K562 (cell line): ENCODE data around the gene HOXB4. TPM values are rescaled to one million over a fixed set of nuclear protein-coding genes. Genes with fewer than 3 reads are reported as not detected.

Experiments
- CBX5 ChIP-seq: IDR thresholded peaks from 2 replicates; pipeline ENCODE4 v1.6.1; 2014; ENCODE audit warnings: low read depth, borderline replicate concordance
- CBX8 ChIP-seq: fragments of 200-600 bp; sonication (generic); IDR thresholded peaks from 2 replicates; pipeline ENCODE4 v1.6.1; 2012; ENCODE audit warnings: borderline replicate concordance, mixed run types, low read depth, mild to moderate bottlenecking, moderate library complexity, mixed read lengths, low read length, control low read depth, inconsistent platforms; ENCODE audit not compliant: poor library complexity, severe bottlenecking; ENCODE audit errors: extremely low read depth
- DNMT1 ChIP-seq: fragments of 450-650 bp; IDR thresholded peaks from 2 replicates; pipeline ENCODE4 v1.6.1; 2016; ENCODE audit warnings: antibody characterized with exemption, mild to moderate bottlenecking
- ETV1 ChIP-seq: fragments of 450-650 bp; conservative IDR thresholded peaks from 2 replicates; pipeline ENCODE4 v1.6.1; 2016; ENCODE audit warnings: missing genetic modification characterization, control low read depth, low read depth, missing compliant biosample characterization
- FOXA3 ChIP-seq, 2 experiments: fragments of 450-650 bp in 1 of 2; sonication (generic) in 1 of 2; formaldehyde crosslinking; IDR thresholded peaks in 1 of 2; conservative IDR thresholded peaks in 1 of 2; 2 replicates each; pipeline versions ENCODE4 v1.4.0 to v1.8.0; 2020 to 2022; ENCODE audit warnings: mild to moderate bottlenecking in 2 of 2, missing genetic modification reagents in 1 of 2
- HMG20B ChIP-seq: fragments of 250-450 bp; sonication (Bioruptor Pico); IDR thresholded peaks from 2 replicates; pipeline ENCODE4 v1.5.0; 2021; ENCODE audit warnings: mild to moderate bottlenecking
- PHB2 ChIP-seq: fragments of 450-650 bp; IDR thresholded peaks from 2 replicates; pipeline ENCODE4 v1.6.1; 2017; ENCODE audit warnings: low read depth
- PTTG1 ChIP-seq: fragments of 450-650 bp; IDR thresholded peaks from 2 replicates; pipeline ENCODE4 v1.6.1; 2016; ENCODE audit warnings: low read depth, mild to moderate bottlenecking, missing genetic modification characterization, missing compliant biosample characterization
- PYGO2 ChIP-seq: fragments of 450-650 bp; IDR thresholded peaks from 2 replicates; pipeline ENCODE4 v1.6.1; 2016; ENCODE audit warnings: mild to moderate bottlenecking, missing genetic modification characterization, moderate library complexity, missing compliant biosample characterization
- RCOR1 ChIP-seq, 2 experiments: IDR thresholded peaks; 2 replicates each; pipeline ENCODE4 v1.6.1; 2012; ENCODE audit warnings: low read depth in 2 of 2, low read length in 2 of 2, borderline replicate concordance in 1 of 2, improper control_type of control experiment in 1 of 2
- SAFB2 ChIP-seq: fragments of 200-400 bp; formaldehyde crosslinking; IDR thresholded peaks from 2 replicates; pipeline ENCODE4 v1.6.1; 2018; ENCODE audit warnings: borderline replicate concordance, low read length, low read depth, moderate library complexity; ENCODE audit not compliant: severe bottlenecking
- SNIP1 ChIP-seq: fragments of 450-650 bp; IDR thresholded peaks from 2 replicates; pipeline ENCODE4 v1.7.1; 2017; ENCODE audit warnings: low read depth, mild to moderate bottlenecking
- SNRNP70 ChIP-seq: fragments of 200-400 bp; formaldehyde crosslinking; optimal IDR thresholded peaks from 2 replicates; pipeline ENCODE3; 2017; ENCODE audit warnings: low read depth, low read length
- TCF7 ChIP-seq: sonication (generic); IDR thresholded peaks from 2 replicates; pipeline ENCODE4 v1.6.1; 2016; ENCODE audit warnings: antibody characterized with exemption, borderline replicate concordance
- ZFPM2 ChIP-seq: fragments of 250-450 bp; sonication (Bioruptor Pico); IDR thresholded peaks from 2 replicates; pipeline ENCODE4 v1.5.1; 2022; ENCODE audit warnings: mild to moderate bottlenecking
- ZNF165 ChIP-seq: fragments of 250-450 bp; sonication (Bioruptor Pico); IDR thresholded peaks from 2 replicates; pipeline ENCODE4 v1.4.0; 2020; ENCODE audit warnings: borderline replicate concordance
- ZNF384 ChIP-seq: IDR thresholded peaks from 2 replicates; pipeline ENCODE4 v1.6.1; 2012; ENCODE audit warnings: low read depth, low read length, improper control_type of control experiment
- ZNF717 ChIP-seq: fragments of 250-450 bp; sonication (Bioruptor Pico); IDR thresholded peaks from 2 replicates; pipeline ENCODE4 v1.5.0; 2021
- polyA plus RNA-seq, 8 experiments: library from polyadenylated mRNA; depleted of rRNA in 4 of 8; stranded (reverse) in 5 of 8; unstranded in 3 of 8; fragments of >200 nt; fragmentation: Nextera tagmentation in 2 of 8; fragmentation: Illumina TruSeq in 1 of 8; extraction: Ambion mirVana in 2 of 8; extraction: Trizol in 1 of 8; gene quantifications; 2 replicates each; pipeline versions ENCODE4 v1.2.1 to v1.2.3, GENCODE V29; 2011 to 2014; ENCODE audit warnings: inconsistent platforms in 1 of 8, missing spikeins in 1 of 8
- total RNA-seq, 7 experiments: library from RNA; depleted of rRNA in 6 of 7; stranded (reverse); fragments of >200 nt in 6 of 7; fragmentation: Illumina TruSeq in 2 of 7; extraction: Trizol in 2 of 7; gene quantifications; 2 replicates each; pipeline versions ENCODE4 v1.2.1 to v1.2.3, GENCODE V29; 2011 to 2021; ENCODE audit warnings: low replicate concordance in 1 of 7
- TF ChIP-seq, protein P1 (sequence below), 2 experiments: fragments of 450-650 bp; conservative IDR thresholded peaks; 2 replicates each; pipeline ENCODE4 v1.6.1; 2017; ENCODE audit warnings: mild to moderate bottlenecking in 2 of 2, moderate library complexity in 2 of 2
- TF ChIP-seq, protein P2 (sequence below): sonication (generic); formaldehyde crosslinking; IDR thresholded peaks from 2 replicates; pipeline ENCODE4 v1.9.0; 2022; ENCODE audit warnings: mild to moderate bottlenecking, missing genetic modification reagents
- TF ChIP-seq, protein P3 (sequence below): IDR thresholded peaks from 3 replicates; pipeline ENCODE4 v1.6.1; 2011; ENCODE audit warnings: borderline replicate concordance, mild to moderate bottlenecking; ENCODE audit not compliant: insufficient read length, insufficient read depth
- TF ChIP-seq, protein P4 (sequence below): fragments of 250-450 bp; sonication (Bioruptor Pico); IDR thresholded peaks from 2 replicates; pipeline ENCODE4 v1.6.1; 2021; ENCODE audit warnings: mild to moderate bottlenecking
- TF ChIP-seq, protein P5 (sequence below): fragments of 450-650 bp; conservative IDR thresholded peaks from 2 replicates; pipeline ENCODE4 v1.6.1; 2016; ENCODE audit warnings: missing genetic modification characterization, low read depth, mild to moderate bottlenecking, missing compliant biosample characterization, moderate library complexity

HOXB4 gene
- total and polyA plus RNA-seq, 9 of the 15 experiments (the other 6 are each of a cell fraction or from before 2014, with no cell fraction given) = 1.6 to 34.9 (median 14.9) TPM

DNA sequence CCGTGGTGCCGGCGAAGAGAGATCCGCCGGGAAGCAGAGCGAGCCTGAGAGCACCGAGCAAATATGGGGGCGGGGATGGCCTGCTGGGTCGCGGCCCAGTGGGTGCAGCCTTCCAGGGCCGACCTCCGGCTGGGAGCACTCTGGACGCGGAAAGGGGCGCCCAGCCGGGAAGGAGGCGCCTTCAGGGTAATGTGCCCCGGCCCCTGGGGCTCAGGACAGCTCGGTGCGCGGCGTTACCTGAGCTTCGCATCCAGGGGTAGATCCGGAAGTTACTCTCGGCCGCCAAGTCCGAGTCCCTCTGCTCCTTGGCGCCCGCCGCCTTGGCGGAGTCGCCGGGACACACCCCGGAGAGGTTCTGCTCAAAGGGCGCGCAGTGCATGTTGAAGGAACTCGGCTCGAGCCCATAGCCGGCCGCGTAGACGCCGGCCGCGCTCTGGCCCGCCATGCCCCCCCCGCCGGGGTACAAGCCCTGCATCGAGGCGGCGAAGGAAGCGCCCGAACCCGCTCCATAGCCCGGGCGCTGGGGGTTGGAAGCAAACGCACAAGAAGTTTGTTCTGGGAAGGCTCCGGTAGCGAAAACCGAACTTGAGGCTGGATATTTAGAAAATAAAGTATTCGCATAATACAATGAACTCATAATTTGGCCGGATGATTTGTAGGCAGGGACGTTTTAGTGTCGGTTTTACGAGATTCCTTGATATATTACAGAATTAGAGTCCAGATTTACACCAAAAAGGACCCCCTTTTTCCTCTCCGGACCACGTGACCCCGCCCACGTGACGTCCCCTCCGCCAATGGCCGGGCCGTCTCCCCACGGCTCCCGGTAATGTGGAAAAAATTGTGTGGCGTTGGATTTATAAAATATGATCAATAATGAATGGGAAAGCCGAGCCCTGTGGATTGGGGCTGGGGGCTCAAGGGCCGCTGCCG is 32.4 kb upstream of the HOXB4 start, which contains the start of gene HOXB7 (continued):
- TF ChIP-seq DNMT1 (no peak), HMG20B (CRISPR knock-in tag) (no peak), RCOR1 (IDR thresholded peaks at IDR 0.05; ENCODE audit: borderline replicate concordance in 1 of 2, low read depth in 2 of 2, low read length in 2 of 2) (no peak), CBX5 (no peak), ZNF384 (no peak), FOXA3 (CRISPR knock-in tag; conservative IDR thresholded peaks at IDR 0.05 in 1 of 2, IDR thresholded peaks at IDR 0.05 in 1 of 2) (no peak), SNRNP70 (no peak), TCF7 (no peak), ZFPM2 (CRISPR knock-in tag) (no peak), ZNF165 (CRISPR knock-in tag) (no peak), PYGO2 (no peak), CBX8 (no peak), ZNF717 (CRISPR knock-in tag) (no peak), PHB2 (no peak), SNIP1 (no peak), SAFB2 (no peak), PTTG1 (tag) (no peak), ETV1 (tag) (peak; percentile 33; the same call in 1 of the 2 replicates)
- TF ChIP-seq, protein P1, sequence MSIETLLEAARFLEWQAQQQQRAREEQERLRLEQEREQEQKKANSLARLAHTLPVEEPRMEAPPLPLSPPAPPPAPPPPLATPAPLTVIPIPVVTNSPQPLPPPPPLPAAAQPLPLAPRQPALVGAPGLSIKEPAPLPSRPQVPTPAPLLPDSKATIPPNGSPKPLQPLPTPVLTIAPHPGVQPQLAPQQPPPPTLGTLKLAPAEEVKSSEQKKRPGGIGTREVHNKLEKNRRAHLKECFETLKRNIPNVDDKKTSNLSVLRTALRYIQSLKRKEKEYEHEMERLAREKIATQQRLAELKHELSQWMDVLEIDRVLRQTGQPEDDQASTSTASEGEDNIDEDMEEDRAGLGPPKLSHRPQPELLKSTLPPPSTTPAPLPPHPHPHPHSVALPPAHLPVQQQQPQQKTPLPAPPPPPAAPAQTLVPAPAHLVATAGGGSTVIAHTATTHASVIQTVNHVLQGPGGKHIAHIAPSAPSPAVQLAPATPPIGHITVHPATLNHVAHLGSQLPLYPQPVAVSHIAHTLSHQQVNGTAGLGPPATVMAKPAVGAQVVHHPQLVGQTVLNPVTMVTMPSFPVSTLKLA (conservative IDR thresholded peaks at IDR 0.05) = peak; percentile 69 to 83
- TF ChIP-seq, protein P2, sequence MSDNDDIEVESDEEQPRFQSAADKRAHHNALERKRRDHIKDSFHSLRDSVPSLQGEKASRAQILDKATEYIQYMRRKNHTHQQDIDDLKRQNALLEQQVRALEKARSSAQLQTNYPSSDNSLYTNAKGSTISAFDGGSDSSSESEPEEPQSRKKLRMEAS (CRISPR knock-in tag) = peak; percentile 29; the same call in 1 of the 2 replicates
- TF ChIP-seq, protein P3, sequence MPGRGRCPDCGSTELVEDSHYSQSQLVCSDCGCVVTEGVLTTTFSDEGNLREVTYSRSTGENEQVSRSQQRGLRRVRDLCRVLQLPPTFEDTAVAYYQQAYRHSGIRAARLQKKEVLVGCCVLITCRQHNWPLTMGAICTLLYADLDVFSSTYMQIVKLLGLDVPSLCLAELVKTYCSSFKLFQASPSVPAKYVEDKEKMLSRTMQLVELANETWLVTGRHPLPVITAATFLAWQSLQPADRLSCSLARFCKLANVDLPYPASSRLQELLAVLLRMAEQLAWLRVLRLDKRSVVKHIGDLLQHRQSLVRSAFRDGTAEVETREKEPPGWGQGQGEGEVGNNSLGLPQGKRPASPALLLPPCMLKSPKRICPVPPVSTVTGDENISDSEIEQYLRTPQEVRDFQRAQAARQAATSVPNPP = no peak
- TF ChIP-seq, protein P4, sequence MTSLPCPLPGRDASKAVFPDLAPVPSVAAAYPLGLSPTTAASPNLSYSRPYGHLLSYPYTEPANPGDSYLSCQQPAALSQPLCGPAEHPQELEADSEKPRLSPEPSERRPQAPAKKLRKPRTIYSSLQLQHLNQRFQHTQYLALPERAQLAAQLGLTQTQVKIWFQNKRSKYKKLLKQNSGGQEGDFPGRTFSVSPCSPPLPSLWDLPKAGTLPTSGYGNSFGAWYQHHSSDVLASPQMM = no peak
- TF ChIP-seq, protein P5, sequence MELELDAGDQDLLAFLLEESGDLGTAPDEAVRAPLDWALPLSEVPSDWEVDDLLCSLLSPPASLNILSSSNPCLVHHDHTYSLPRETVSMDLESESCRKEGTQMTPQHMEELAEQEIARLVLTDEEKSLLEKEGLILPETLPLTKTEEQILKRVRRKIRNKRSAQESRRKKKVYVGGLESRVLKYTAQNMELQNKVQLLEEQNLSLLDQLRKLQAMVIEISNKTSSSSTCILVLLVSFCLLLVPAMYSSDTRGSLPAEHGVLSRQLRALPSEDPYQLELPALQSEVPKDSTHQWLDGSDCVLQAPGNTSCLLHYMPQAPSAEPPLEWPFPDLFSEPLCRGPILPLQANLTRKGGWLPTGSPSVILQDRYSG (tag) = no peak
